ENCODE measurements around the gene DPH6.

DNA sequence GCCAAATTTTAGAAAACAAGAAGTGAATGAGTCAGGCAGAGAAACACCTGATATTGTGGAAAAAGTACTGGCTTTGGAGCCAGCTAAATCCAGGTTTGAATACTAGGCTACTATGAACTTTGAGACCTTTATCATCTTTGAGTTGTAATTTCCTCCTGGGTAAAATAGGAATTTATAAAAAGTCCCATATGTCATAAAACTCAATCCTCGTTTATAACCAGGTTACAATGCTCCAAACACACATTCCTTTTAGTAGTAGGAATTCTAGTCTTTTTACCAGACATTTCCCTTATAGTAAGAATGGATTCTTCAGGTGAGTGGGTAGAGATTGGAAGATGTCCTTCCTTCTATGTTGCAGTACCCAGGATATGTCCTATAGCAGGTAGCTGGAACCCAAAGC, 16.7 kb upstream of the DPH6 start:
- TF ChIP-seq ESRRG (CRISPR knock-in tag; IDR thresholded peaks at IDR 0.05) (no peak), OSR1 (CRISPR knock-in tag; IDR thresholded peaks at IDR 0.05) (no peak)
